Measurements from ENCODE around the gene ZNF438. TPM values are rescaled to one million over a fixed set of nuclear protein-coding genes. Genes with fewer than 3 reads are reported as not detected.
"Not testable (repeated sequence)": the region's sequence is repeated elsewhere in the genome, so short reads cannot be mapped to it uniquely, and the experiment has no call there.

Gene ZNF438
- total and polyA plus RNA-seq, 8 donors, result 9.6 to 20.1 (median 10.7) TPM

GRCh38 chr10:30988831-30989435 is 42.7 kb downstream of the ZNF438 start:
- Histone ChIP-seq H3K27ac (peak overlapping the region; percentile 21 to 28), H3K4me3 (no peak overlapping the region), H3K4me1 (peaks cover 16 to 72% of the 10 kb centered on the region in 2 donors), H3K36me3 (peaks cover 0 to 5% of the 10 kb centered on the region in 2 donors), H3K27me3 (no peaks in the 10 kb centered on the region), H3K9me3 (no peaks in the 10 kb centered on the region)
- intact Hi-C loops (cut with DNase I), result no loop called here
- no peak for ATAC-seq
- no peak for TF ChIP-seq CTCF (IDR thresholded peaks at IDR 0.05)
- no peak for DNase-seq

GRCh38 chr10:30987463-30987862 is 44.2 kb downstream of the ZNF438 start:
- peaks cover 16 to 72% of the 10 kb centered on the region in 2 donors for H3K4me1 ChIP-seq
- intact Hi-C loops (cut with DNase I), result no loop called here
- no peak overlapping the region for H3K27ac ChIP-seq
- DNase-seq (no peak), ATAC-seq (no peak)
- no peaks in the 10 kb centered on the region for H3K36me3 ChIP-seq
- H3K27me3 ChIP-seq, result no peaks in the 10 kb centered on the region
- H3K9me3 ChIP-seq, result no peaks in the 10 kb centered on the region
- no peak for TF ChIP-seq CTCF (IDR thresholded peaks at IDR 0.05)
- H3K4me3 ChIP-seq, result no peak overlapping the region

- peak overlapping the region in 1 of 2 donors; percentile 71 for H3K27ac ChIP-seq
- intact Hi-C loops (cut with DNase I), result no loop called here
Measured at GRCh38 chr10:30986053-30986555, 45.6 kb downstream of the ZNF438 start.

GRCh38 chr10:30985512-30985911 is 46.2 kb downstream of the ZNF438 start:
- Histone ChIP-seq H3K4me1 (peaks cover 20 to 68% of the 10 kb centered on the region in 2 donors), H3K9me3 (no peaks in the 10 kb centered on the region), H3K36me3 (no peaks in the 10 kb centered on the region), H3K27me3 (no peaks in the 10 kb centered on the region), H3K27ac (peak overlapping the region in 1 of 2 donors; percentile 71), H3K4me3 (no peak overlapping the region)
- DNase-seq, result no peak
- peak; percentile 61 for ATAC-seq
- intact Hi-C loops (cut with DNase I), result no loop called here
- TF ChIP-seq CTCF (IDR thresholded peaks at IDR 0.05), result no peak

More at GRCh38 chr10:30986053-30986555, 45.6 kb downstream of the ZNF438 start:
- no peak for DNase-seq
- TF ChIP-seq CTCF (IDR thresholded peaks at IDR 0.05), result no peak
- H3K4me1 ChIP-seq, result peaks cover 16 to 64% of the 10 kb centered on the region in 2 donors
- peak; percentile 39 for ATAC-seq
- no peaks in the 10 kb centered on the region for H3K27me3 ChIP-seq
- H3K36me3 ChIP-seq, result no peaks in the 10 kb centered on the region
- H3K9me3 ChIP-seq, result no peaks in the 10 kb centered on the region
- H3K4me3 ChIP-seq, result no peak overlapping the region

GRCh38 chr10:30984563-30985328 is 46.9 kb downstream of the ZNF438 start:
- H3K9me3 ChIP-seq, result no peaks in the 10 kb centered on the region
- TF ChIP-seq CTCF (IDR thresholded peaks at IDR 0.05), result no peak
- intact Hi-C loops (cut with DNase I), result no loop called here
- no peaks in the 10 kb centered on the region for H3K36me3 ChIP-seq
- ATAC-seq (no peak), DNase-seq (no peak)
- H3K27ac ChIP-seq, result peak overlapping the region; percentile 22 to 71
- peaks cover 20 to 68% of the 10 kb centered on the region in 2 donors for H3K4me1 ChIP-seq
- no peak overlapping the region for H3K4me3 ChIP-seq
- H3K27me3 ChIP-seq, result no peaks in the 10 kb centered on the region

GRCh38 chr10:30983209-30983608 is 48.5 kb downstream of the ZNF438 start:
- H3K4me3 ChIP-seq; DNase-seq; ATAC-seq; H3K27me3 ChIP-seq; H3K36me3 ChIP-seq; intact Hi-C loops (cut with DNase I); H3K9me3 ChIP-seq: not testable (repeated sequence)
- Histone ChIP-seq H3K27ac (peak overlapping the region in 1 of 2 donors; percentile 76), H3K4me1 (peaks cover 20 to 59% of the 10 kb centered on the region in 2 donors)

Measured in left lung (tissue), 10 donors.